CD4-positive, alpha-beta T cell treated with Interleukin-1 beta for 1 hour (primary cell): ENCODE data around the gene UGT2B28.
"Not testable (repeated sequence)": the region's sequence is repeated elsewhere in the genome, so short reads cannot be mapped to it uniquely, and the experiment has no call there.

Experiments
- DNase-seq, 2 donors: peaks; one replicate each; pipeline ENCODE4 v3.0.0-alpha.2; 2020 to 2022

The UGT2B28 gene

GRCh38 chr4:69343558-69344420 lies 63.5 kb downstream of the UGT2B28 start:
- not testable (repeated sequence) for DNase-seq
